ENCODE data around the gene CYBC1.

CYBC1 gene

DNA sequence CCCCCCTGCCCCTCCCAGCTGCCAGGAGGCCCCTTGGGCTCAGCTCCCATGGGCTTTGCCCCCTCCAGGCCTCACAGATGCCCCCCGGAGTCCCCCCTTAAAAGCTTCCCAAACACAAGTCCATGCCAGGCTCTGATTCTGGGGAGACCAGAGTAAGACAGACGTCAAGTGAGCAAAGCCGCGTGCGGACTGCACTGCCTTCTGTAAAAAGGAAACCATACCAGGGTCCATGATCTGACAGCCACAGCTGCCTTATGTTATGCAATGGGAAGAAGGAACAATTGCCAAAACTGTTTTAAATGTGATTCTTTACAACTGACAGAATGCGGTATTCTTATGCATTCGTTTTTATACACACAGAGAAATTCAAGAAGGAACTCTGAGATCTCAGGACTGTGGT lies 50.3 kb downstream of the CYBC1 start:
- Histone ChIP-seq H3K4me2 (ENCODE audit: low read length) (no peak overlapping the region), H3K79me2 (ENCODE audit: control insufficient read depth, low read length) (no peaks in the 10 kb centered on the region), H3K27ac (ENCODE audit: low read depth, low read length) (no peak overlapping the region), H4K20me1 (ENCODE audit: control insufficient read depth, insufficient read depth, low read depth, low read length) (no peaks in the 10 kb centered on the region), H3K4me3 (ENCODE audit: low read length) (no peak overlapping the region), H3K36me3 (ENCODE audit: control insufficient read depth, low read length) (peaks cover 6% of the 10 kb centered on the region; the same call in 1 of the 2 replicates), H3K27me3 (ENCODE audit: control insufficient read depth, low read length) (no peaks in the 10 kb centered on the region), H3F3A (ENCODE audit: control insufficient read depth, insufficient read depth) (no peaks in the 10 kb centered on the region), H3K4me1 (ENCODE audit: control insufficient read depth, low read length) (0 out of 2 replicates have a peak, but pooled peaks cover 2% of the 10 kb centered on the region), H3K9me2 (replicated peaks; ENCODE audit: control insufficient read depth, low read length) (no peaks in the 10 kb centered on the region), H3K9me3 (ENCODE audit: control insufficient read depth, insufficient read depth, low read length) (no peaks in the 10 kb centered on the region)
- TF ChIP-seq, protein P1, sequence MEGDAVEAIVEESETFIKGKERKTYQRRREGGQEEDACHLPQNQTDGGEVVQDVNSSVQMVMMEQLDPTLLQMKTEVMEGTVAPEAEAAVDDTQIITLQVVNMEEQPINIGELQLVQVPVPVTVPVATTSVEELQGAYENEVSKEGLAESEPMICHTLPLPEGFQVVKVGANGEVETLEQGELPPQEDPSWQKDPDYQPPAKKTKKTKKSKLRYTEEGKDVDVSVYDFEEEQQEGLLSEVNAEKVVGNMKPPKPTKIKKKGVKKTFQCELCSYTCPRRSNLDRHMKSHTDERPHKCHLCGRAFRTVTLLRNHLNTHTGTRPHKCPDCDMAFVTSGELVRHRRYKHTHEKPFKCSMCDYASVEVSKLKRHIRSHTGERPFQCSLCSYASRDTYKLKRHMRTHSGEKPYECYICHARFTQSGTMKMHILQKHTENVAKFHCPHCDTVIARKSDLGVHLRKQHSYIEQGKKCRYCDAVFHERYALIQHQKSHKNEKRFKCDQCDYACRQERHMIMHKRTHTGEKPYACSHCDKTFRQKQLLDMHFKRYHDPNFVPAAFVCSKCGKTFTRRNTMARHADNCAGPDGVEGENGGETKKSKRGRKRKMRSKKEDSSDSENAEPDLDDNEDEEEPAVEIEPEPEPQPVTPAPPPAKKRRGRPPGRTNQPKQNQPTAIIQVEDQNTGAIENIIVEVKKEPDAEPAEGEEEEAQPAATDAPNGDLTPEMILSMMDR (IDR thresholded peaks at IDR 0.05; ENCODE audit: low read depth, low read length, poor library complexity, severe bottlenecking) = no peak
- TF ChIP-seq EZH2phosphoT487 (IDR thresholded peaks at IDR 0.05; ENCODE audit: borderline replicate concordance, low read length) = no peak

DNA sequence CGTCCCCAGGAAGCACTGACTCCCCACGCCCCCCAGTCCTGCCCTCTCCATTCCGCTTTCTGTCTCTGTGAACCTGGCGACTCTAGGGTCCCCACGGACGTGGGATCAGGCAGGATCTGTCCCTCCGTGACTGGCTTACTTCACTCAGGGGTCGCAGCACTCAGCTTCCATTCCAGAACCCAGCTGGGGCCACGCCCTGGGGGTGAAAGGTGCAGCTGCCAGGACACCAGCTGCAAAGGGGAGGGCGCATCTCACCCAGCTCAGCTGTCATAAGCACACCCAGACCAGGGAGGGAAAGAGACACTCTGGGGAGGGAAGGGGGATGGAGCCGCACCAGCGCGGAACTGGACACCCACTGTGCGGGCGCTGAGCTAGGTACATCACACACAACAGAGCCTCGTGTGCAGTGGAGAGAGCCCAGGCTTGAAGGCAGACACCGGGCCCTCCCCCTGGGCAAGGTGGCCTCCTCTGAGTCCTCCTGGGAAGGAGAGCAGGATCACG lies 50.9 kb downstream of the CYBC1 start:
- Histone ChIP-seq H3K4me3 (ENCODE audit: low read length) (no peak overlapping the region), H3K9me3 (ENCODE audit: control insufficient read depth, insufficient read depth, low read length) (no peaks in the 10 kb centered on the region), H3K27me3 (ENCODE audit: control insufficient read depth, low read length) (no peaks in the 10 kb centered on the region), H3K9me2 (replicated peaks; ENCODE audit: control insufficient read depth, low read length) (no peaks in the 10 kb centered on the region), H3K79me2 (ENCODE audit: control insufficient read depth, low read length) (no peaks in the 10 kb centered on the region), H3K36me3 (ENCODE audit: control insufficient read depth, low read length) (peaks cover 6% of the 10 kb centered on the region; the same call in 1 of the 2 replicates), H3K4me1 (ENCODE audit: control insufficient read depth, low read length) (0 out of 2 replicates have a peak, but pooled peaks cover 2% of the 10 kb centered on the region), H3K27ac (ENCODE audit: low read depth, low read length) (no peak overlapping the region), H3F3A (ENCODE audit: control insufficient read depth, insufficient read depth) (no peaks in the 10 kb centered on the region), H3K4me2 (ENCODE audit: low read length) (no peak overlapping the region), H4K20me1 (ENCODE audit: control insufficient read depth, insufficient read depth, low read depth, low read length) (no peaks in the 10 kb centered on the region)
- TF ChIP-seq, protein P1 (IDR thresholded peaks at IDR 0.05; ENCODE audit: low read depth, low read length, poor library complexity, severe bottlenecking) = no peak
- TF ChIP-seq EZH2phosphoT487 (IDR thresholded peaks at IDR 0.05; ENCODE audit: borderline replicate concordance, low read length) = no peak

DNA sequence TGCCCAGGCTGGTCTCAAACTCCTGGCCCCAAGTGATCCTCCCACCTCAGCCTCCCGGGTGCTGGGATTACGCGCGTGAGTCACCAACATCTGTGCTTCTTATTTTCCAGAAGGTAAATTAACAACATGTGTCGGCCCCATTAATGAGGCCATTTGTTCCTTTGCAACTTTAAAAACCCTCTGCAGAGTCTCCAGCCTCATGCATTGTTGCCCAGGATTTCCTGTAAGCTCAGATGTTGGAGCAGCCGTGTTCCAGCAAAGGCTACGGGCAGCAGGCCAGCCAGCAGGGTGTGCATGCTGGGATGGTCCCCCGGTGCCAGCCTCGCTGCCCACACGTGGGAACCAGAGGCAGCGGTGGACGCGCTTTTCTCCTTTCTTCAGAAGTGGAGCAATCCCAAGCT lies 51.5 kb downstream of the CYBC1 start:
- Histone ChIP-seq H4K20me1 (ENCODE audit: control insufficient read depth, insufficient read depth, low read depth, low read length) (no peaks in the 10 kb centered on the region), H3K4me3 (ENCODE audit: low read length) (no peak overlapping the region), H3K4me1 (ENCODE audit: control insufficient read depth, low read length) (0 out of 2 replicates have a peak, but pooled peaks cover 2% of the 10 kb centered on the region), H3F3A (ENCODE audit: control insufficient read depth, insufficient read depth) (no peaks in the 10 kb centered on the region), H3K27ac (ENCODE audit: low read depth, low read length) (no peak overlapping the region), H3K4me2 (ENCODE audit: low read length) (no peak overlapping the region), H3K9me2 (replicated peaks; ENCODE audit: control insufficient read depth, low read length) (no peaks in the 10 kb centered on the region), H3K36me3 (ENCODE audit: control insufficient read depth, low read length) (peaks cover 6% of the 10 kb centered on the region; the same call in 1 of the 2 replicates), H3K9me3 (ENCODE audit: control insufficient read depth, insufficient read depth, low read length) (no peaks in the 10 kb centered on the region), H3K27me3 (ENCODE audit: control insufficient read depth, low read length) (no peaks in the 10 kb centered on the region), H3K79me2 (ENCODE audit: control insufficient read depth, low read length) (no peaks in the 10 kb centered on the region)
- TF ChIP-seq EZH2phosphoT487 (IDR thresholded peaks at IDR 0.05; ENCODE audit: borderline replicate concordance, low read length) = no peak
- TF ChIP-seq, protein P1 (IDR thresholded peaks at IDR 0.05; ENCODE audit: low read depth, low read length, poor library complexity, severe bottlenecking) = no peak
